Right renal cortex interstitium (tissue), 3 donors: ENCODE results near the gene APOM. TPM values are rescaled to one million over a fixed set of nuclear protein-coding genes. Genes with fewer than 3 reads are reported as not detected.

Source experiments
- DNase-seq, 3 donors: peaks; one replicate each; pipeline ENCODE4 v3.0.0-alpha.2; 2013; ENCODE audit warnings: low read depth in 3 of 3, low spot score in 2 of 3
- polyA plus RNA-seq, 3 donors: library from polyadenylated mRNA; unstranded; fragments of 120-200 nt; gene quantifications; one replicate each; pipeline ENCODE4 v1.2.1, GENCODE V29; 2013; ENCODE audit not compliant: insufficient read length in 3 of 3

The APOM gene
- polyA plus RNA-seq: 100 to 1,000 TPM in 2 of 3 donors, 10 to 100 TPM in 1; 91.6 to 131 (median 120) TPM

DNA sequence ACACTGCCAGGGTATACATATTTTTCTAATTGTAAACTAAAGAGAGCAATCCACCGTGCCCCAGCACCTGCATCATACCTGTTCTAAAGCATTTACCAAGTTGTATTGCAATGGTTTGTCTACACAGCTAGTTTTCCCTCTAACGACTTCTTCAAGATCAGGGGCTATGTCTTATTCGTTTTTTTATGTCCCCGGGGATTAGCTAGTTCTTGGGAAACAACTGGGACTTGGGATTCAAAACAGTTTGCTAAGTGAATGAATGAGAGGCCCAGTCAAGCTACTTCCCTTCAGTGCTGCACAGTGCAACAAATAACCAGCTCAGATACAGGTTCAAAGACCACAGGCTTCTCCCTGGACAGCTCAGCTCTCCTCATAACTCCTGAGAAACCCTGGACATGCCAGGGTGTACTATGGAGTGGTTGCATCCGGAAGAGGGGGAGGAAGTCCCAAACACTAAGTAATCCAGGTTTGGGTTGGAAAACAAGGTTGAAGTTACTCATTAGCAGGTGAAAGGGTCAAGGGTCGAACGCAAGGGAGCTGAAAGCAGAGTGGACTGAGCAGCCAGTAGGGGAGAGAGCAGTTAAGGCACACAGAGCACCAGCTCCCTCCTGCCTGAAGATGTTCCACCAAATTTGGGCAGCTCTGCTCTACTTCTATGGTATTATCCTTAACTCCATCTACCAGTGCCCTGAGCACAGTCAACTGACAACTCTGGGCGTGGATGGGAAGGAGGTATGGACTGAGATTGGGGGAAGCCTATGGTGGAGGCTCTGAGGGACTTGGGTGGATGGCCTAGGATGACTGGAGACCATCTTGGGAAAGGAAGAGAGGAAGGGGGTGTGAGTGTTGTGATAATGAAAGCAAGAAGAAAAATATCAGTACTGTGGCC lies at the start of gene APOM:
Gene APOM (plus strand): TSS at position 546 of the 889 bp plus-strand sequence. CDS start 73 bp downstream, at position 619.
- DNase-seq: no peak

- no peak for DNase-seq
Measured at GRCh38 chr6:31607317-31607716, 48.4 kb upstream of the APOM start.

GRCh38 chr6:31609519-31610406 lies 45.9 kb upstream of the APOM start:
- DNase-seq: no peak

GRCh38 chr6:31610968-31611367 lies 44.7 kb upstream of the APOM start:
- no peak for DNase-seq

GRCh38 chr6:31614075-31614619 lies 41.5 kb upstream of the APOM start:
- DNase-seq: no peak

- no peak for DNase-seq
Measured at GRCh38 chr6:31614684-31615578, 40.8 kb upstream of the APOM start, which contains the start of gene AIF1. Gene AIF1 (plus strand): TSS chr6:31615234. CDS start chr6:31615330, 96 bp downstream.

GRCh38 chr6:31615748-31616147 lies 39.9 kb upstream of the APOM start:
- DNase-seq: no peak

- DNase-seq: no peak
Measured at GRCh38 chr6:31617010-31617409, 38.7 kb upstream of the APOM start.

DNA sequence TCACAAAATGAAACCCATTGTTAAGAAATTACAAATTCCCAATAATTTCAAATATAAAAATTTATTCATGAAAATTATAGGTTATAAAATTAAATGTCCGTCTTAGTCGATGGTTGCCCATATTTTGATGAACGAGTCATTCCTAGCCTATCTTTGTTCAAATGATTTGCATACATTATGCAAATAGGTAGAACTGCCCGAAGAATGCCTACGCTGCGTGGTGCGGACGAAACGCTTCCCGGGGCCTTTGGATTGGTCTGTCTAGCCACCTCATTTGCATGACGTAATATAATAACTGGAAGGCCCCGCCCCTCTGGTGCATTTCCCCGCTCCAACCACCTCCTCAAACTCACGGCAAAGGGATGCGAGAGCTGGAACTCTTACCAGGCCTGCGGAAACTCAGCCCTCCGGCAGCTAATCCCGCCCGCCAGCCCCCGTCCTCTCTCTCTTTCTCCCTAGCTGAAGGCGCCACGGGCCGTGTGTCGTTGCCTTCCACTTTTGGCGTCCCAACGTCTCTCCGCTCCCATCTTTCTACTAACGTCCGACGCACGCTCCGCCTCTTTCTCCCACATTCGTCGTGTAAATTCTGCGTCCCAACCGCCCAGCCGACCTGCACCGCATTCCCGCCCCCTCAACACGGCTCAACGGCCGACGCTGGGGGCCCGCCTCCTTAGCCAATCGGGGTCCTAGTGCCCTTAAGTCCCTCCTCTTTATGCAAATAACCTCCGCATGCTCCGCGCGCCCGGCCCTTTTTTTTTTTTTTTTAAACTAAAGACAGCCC lies 35.7 kb upstream of the APOM start:
- peak; percentile 96 to 99 (median 98) for DNase-seq

- DNase-seq: peak in 1 of 3 donors; percentile 56
Measured at GRCh38 chr6:31620586-31621319, 34.9 kb upstream of the APOM start, which contains the start of gene PRRC2A. Gene PRRC2A (plus strand): TSS chr6:31620715. CDS start chr6:31622790, 2,075 bp downstream.

DNA sequence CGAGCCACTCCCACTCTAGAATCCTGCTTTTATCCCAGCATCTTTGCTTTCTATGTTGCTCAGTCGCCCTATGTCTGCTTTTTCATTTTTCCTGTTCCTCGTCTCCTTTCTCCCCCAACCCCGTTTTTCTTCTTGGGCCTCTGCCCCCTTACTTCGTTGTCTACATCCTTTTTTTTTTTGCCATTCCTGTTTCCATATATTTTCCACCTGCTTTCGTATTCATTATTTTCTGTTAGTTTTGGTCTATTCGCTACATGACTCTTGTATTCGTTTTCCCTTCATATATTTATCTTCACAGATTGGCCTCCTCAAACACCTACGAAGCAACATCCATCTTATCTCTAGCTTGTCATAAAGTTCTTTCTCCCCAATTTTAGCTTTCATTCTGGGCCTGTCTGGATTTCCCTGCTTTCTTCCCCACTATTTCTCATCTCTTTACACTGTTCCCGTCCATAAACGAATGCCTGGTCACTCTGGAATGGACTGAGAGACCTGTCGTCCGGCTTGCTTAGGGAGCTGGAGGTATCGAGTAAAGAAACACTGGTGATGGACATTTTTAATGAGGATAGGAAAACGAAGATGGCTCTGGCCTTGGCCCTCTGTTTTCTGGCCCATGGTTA lies 34.3 kb upstream of the APOM start:
- DNase-seq: no peak

- no peak for DNase-seq
Measured at GRCh38 chr6:31621991-31622390, 33.7 kb upstream of the APOM start.

DNA sequence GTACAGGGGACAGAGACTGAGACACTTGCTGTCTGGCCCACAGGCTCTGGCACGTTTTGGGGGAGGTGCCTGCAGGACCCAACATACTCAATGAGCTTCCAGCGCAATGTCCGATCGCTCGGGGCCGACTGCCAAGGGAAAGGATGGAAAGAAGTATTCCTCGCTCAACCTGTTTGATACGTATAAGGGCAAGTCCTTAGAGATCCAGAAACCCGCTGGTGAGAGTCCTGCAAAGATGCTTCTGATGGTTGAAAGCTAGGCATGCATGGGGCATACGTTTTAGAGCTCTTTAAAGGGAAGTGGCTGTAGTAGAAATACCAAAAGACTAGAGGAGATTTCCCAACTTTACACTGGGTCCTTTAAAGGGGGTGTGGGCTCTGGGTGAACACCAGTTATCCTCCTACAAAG lies 33.0 kb upstream of the APOM start:
- DNase-seq: no peak

DNA sequence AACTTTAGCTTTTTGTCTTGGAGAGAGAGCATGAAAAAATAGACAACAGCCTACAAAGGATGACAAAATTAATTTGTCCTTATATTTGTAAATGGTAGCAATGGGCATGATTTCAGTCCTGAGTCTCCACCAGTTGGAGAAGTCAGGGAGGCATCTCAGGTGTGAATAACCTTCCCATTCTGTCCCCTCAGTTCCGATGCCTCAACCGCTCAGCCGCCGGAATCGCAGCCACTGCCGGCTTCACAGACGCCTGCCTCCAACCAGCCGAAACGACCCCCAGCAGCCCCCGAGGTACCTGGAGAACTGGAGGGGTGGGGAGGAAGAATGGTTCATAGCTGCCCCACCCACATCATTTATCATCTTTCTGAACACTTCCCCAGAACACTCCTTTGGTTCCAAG lies 31.6 kb upstream of the APOM start:
- no peak for DNase-seq

- DNase-seq: no peak
Measured at GRCh38 chr6:31626952-31627351, 28.7 kb upstream of the APOM start.

- no peak for DNase-seq
Measured at GRCh38 chr6:31627690-31628287, 27.9 kb upstream of the APOM start.

- DNase-seq: no peak
Measured at GRCh38 chr6:31629014-31629413, 26.7 kb upstream of the APOM start.
